HepG2 (cell line): Measurements from ENCODE around the gene KMT2E. TPM values are rescaled to one million over a fixed set of nuclear protein-coding genes. Genes with fewer than 3 reads are reported as not detected.

ENCODE experiments used
- ATAC-seq: fragments of 200-7000 bp; cut with Tn5 transposase; 3 replicates; pipeline ENCODE4 v1.9.1; 2020; ENCODE audit warnings: mild to moderate bottlenecking, moderate library complexity
- BruUV-seq: library from RNA; stranded (reverse); fragments of 400-500 nt; replicated peaks from 2 replicates; lab custom pipeline; 2021; lab: Mats Ljungman, UMichigan
- CTCF ChIA-PET: fragments of 300-600 bp; formaldehyde crosslinking; extraction: SDS; loops from one replicate; lab custom pipeline; 2021; ENCODE audit warnings: low total read pairs, inconsistent platforms, low intra/inter-chr PET ratio; lab: Yijun Ruan, JAX
- POLR2A ChIA-PET: fragments of 350-600 bp; sonication (Branson Sonifier 250); formaldehyde crosslinking; loops from one replicate; lab custom pipeline; 2020; ENCODE audit warnings: antibody characterized with exemption, inconsistent platforms; lab: Yijun Ruan, JAX
- DNase-seq: peaks from one replicate; pipeline ENCODE4 v3.0.0-alpha.2; 2015; ENCODE audit warnings: low spot score
- FAIRE-seq: peaks from 3 replicates; lab custom pipeline; 2011; peaks lifted over from hg19 to GRCh38; lab: Jason Lieb, UNC
- H2AFZ ChIP-seq: one replicate; pipeline ENCODE4 v1.6.1; 2011; ENCODE audit warnings: low read length, inconsistent platforms
- H3K27ac ChIP-seq: fragments of 300-600 bp; 3 replicates; pipeline ENCODE4 v1.8.0; 2011; ENCODE audit warnings: mixed run types, mild to moderate bottlenecking, mixed read lengths, low read length, inconsistent platforms; ENCODE audit not compliant: insufficient read depth; ENCODE audit errors: extremely low read length
- H3K27me3 ChIP-seq, 2 experiments: fragments of 200-600 bp in 1 of 2; 2 replicates in 1 of 2; 3 replicates in 1 of 2; pipeline versions ENCODE4 v1.6.0 to v1.8.0; 2011; ENCODE audit warnings: low read length in 2 of 2, mild to moderate bottlenecking in 2 of 2, moderate library complexity in 2 of 2, inconsistent platforms in 1 of 2; ENCODE audit not compliant: insufficient read depth in 2 of 2, control insufficient read depth in 1 of 2
- H3K36me3 ChIP-seq, 2 experiments: fragments of 200-600 bp in 1 of 2; replicated peaks in 1 of 2; 2 replicates in 1 of 2; 3 replicates in 1 of 2; pipeline versions ENCODE4 v1.5.1 to v1.8.0; 2011; ENCODE audit warnings: low read length in 2 of 2, inconsistent platforms in 1 of 2; ENCODE audit not compliant: insufficient read depth in 2 of 2, control insufficient read depth in 1 of 2
- H3K4me1 ChIP-seq: 2 replicates; pipeline ENCODE4 v1.5.1; 2012; ENCODE audit warnings: low read length, inconsistent platforms; ENCODE audit not compliant: insufficient read depth
- H3K4me2 ChIP-seq: 2 replicates; pipeline ENCODE4 v1.6.0; 2011; ENCODE audit warnings: low read depth, low read length, inconsistent platforms
- H3K4me3 ChIP-seq, 3 experiments: fragments of 200-600 bp in 1 of 3; sonication (generic), shearing (Covaris generic) in 1 of 3; replicated peaks in 1 of 3; 2 replicates each; pipeline ENCODE4 v1.5.1; 2011 to 2016; ENCODE audit warnings: low read length in 3 of 3, inconsistent platforms in 2 of 3, low read depth in 2 of 3, mild to moderate bottlenecking in 2 of 3, control low read depth in 1 of 3, mixed read lengths in 1 of 3; ENCODE audit not compliant: insufficient read depth in 1 of 3
- H3K79me2 ChIP-seq: one replicate; pipeline ENCODE4 v1.6.1; 2011; ENCODE audit warnings: low read length, inconsistent platforms; ENCODE audit not compliant: insufficient read depth
- H3K9ac ChIP-seq: 2 replicates; pipeline ENCODE4 v1.6.0; 2011; ENCODE audit warnings: mild to moderate bottlenecking, low read depth, low read length, inconsistent platforms; ENCODE audit not compliant: insufficient read depth
- H3K9me3 ChIP-seq: 2 replicates; pipeline ENCODE4 v1.5.1; 2012; ENCODE audit warnings: mild to moderate bottlenecking, low read length
- H4K20me1 ChIP-seq: 2 replicates; pipeline ENCODE4 v1.6.0; 2011; ENCODE audit warnings: inconsistent platforms, mild to moderate bottlenecking, low read length, moderate library complexity; ENCODE audit not compliant: insufficient read depth
- FOXA3 ChIP-seq: IDR thresholded peaks from 2 replicates; pipeline ENCODE4 v1.6.1; 2016; ENCODE audit warnings: missing genetic modification reagents, missing compliant biosample characterization
- NR2C2 ChIP-seq: sonication (generic); formaldehyde crosslinking; IDR thresholded peaks from 2 replicates; pipeline ENCODE4 v1.4.0; 2020; ENCODE audit warnings: missing genetic modification reagents, mild to moderate bottlenecking, moderate library complexity, borderline replicate concordance
- PRDM4 ChIP-seq: sonication (generic); formaldehyde crosslinking; IDR thresholded peaks from 2 replicates; pipeline ENCODE4 v1.9.0; 2021; ENCODE audit warnings: missing genetic modification reagents, borderline replicate concordance
- RELA ChIP-seq: sonication (generic); formaldehyde crosslinking; IDR thresholded peaks from 2 replicates; pipeline ENCODE4 v1.4.0; 2020; ENCODE audit warnings: missing genetic modification reagents
- ZBTB49 ChIP-seq: sonication (generic); formaldehyde crosslinking; IDR thresholded peaks from 2 replicates; pipeline ENCODE4 v1.4.0; 2020; ENCODE audit warnings: missing genetic modification reagents, borderline replicate concordance
- ZNF431 ChIP-seq: sonication (generic); formaldehyde crosslinking; IDR thresholded peaks from 2 replicates; pipeline ENCODE4 v1.9.0; 2022; ENCODE audit warnings: missing genetic modification reagents, low read depth, mild to moderate bottlenecking, borderline replicate concordance
- WGBS: methylation state at CpG from one replicate; pipeline ENCODE4 v1.1.6; 2017; ENCODE audit warnings: low lambda C conversion rate; 5-methylcytosine and 5-hydroxymethylcytosine counted together
- in situ Hi-C: cut with HindIII; loops from 2 replicates; pipeline ENCODE4 v1.10.0; 2017; ENCODE audit warnings: low pct_unique_long_range_greater_than_20kb; ENCODE audit not compliant: extremely low pct_ligation_motif_present
- intact Hi-C: fragments of 100-400 bp; cut with micrococcal nuclease; formaldehyde crosslinking; loops from one replicate; pipeline ENCODE4 v1.10.0; 2022; ENCODE audit not compliant: unreplicated experiment
- polyA plus RNA-seq, 8 experiments: library from polyadenylated mRNA; depleted of rRNA in 3 of 8; stranded (reverse) in 7 of 8; unstranded in 1 of 8; fragments of >200 nt; fragmentation: Illumina TruSeq in 4 of 8; extraction: Trizol in 4 of 8; gene quantifications; 2 replicates each; pipeline versions ENCODE4 v1.2.1 to v1.2.3, GENCODE V29; 2011 to 2016; ENCODE audit warnings: low read depth in 4 of 8, missing spikeins in 1 of 8, mixed read lengths in 1 of 8; ENCODE audit not compliant: insufficient read depth in 1 of 8
- total RNA-seq, 5 experiments: library from RNA; depleted of rRNA; stranded (reverse); fragments of >200 nt; fragmentation: Illumina TruSeq; extraction: Trizol; gene quantifications; 2 replicates each; pipeline ENCODE4 v1.2.3, GENCODE V29; 2016; ENCODE audit warnings: low read depth in 1 of 5

KMT2E gene
- total and polyA plus RNA-seq, 2 of the 13 experiments (the other 11 are each of a cell fraction or from before 2014, with no cell fraction given): 6.3 to 24.4 TPM

DNA sequence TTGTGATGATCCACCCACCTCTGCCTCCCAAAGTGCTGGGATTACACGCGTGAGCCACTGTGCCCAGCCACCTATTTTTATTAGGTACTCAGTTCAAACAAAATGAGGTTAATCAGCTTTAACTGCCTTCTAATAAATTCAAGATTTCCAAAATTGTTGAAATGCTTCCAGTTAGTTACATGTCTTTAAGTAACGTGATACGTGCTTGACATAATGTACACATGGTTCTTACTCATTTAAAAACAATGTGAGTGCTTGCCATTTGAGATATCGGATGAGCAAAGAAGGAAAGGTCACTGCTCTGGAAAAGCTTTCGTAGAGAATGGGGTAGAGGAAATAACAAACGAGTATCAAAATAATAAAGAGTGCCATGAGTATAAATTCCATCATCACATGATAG lies 83.6 kb downstream of the KMT2E start:
- H3K9me3 ChIP-seq: no peaks in the 10 kb centered on the region
- DNase-seq: no peak
- no TSS peak for BruUV-seq
- no peak overlapping the region for H2AFZ ChIP-seq
- ChIA-PET POLR2A (no interaction called here), CTCF (no interaction called here)
- H3K4me2 ChIP-seq: no peak overlapping the region
- H3K27ac ChIP-seq: no peak overlapping the region
- WGBS: 98% methylated on average over 7 of the region's 7 CpGs
- no peak for ATAC-seq
- H3K4me1 ChIP-seq: no peaks in the 10 kb centered on the region
- no peak for FAIRE-seq
- in situ Hi-C loops: no loop called here
- peaks cover 5 to 52% of the 10 kb centered on the region in 2 experiments for H3K36me3 ChIP-seq
- H3K4me3 ChIP-seq: no peak overlapping the region
- H3K9ac ChIP-seq: no peak overlapping the region
- intact Hi-C loops: no loop called here
- no peak for TF ChIP-seq RELA (CRISPR knock-in tag)
- no peak for TF ChIP-seq PRDM4 (CRISPR knock-in tag)
- TF ChIP-seq FOXA3 (CRISPR knock-in tag): no peak
- no peak for TF ChIP-seq NR2C2 (CRISPR knock-in tag)
- TF ChIP-seq ZBTB49 (CRISPR knock-in tag): no peak
- no peak for TF ChIP-seq ZNF431 (CRISPR knock-in tag)
- H4K20me1 ChIP-seq: no peaks in the 10 kb centered on the region
- no peaks in the 10 kb centered on the region for H3K27me3 ChIP-seq
- H3K79me2 ChIP-seq: no peaks in the 10 kb centered on the region
